OCI-LY1 (cell line): ENCODE results near the gene PER1.

Experiments used
- CTCF ChIP-seq: fragments of 200-600 bp; sonication (generic), shearing (Covaris generic); IDR thresholded peaks from 2 replicates; pipeline ENCODE4 v1.5.1; 2017; ENCODE audit warnings: mild to moderate bottlenecking, antibody characterized with exemption, low read length, moderate library complexity, mixed read lengths
- EZH2 ChIP-seq: fragments of 200-600 bp; sonication (generic), shearing (Covaris generic); IDR thresholded peaks from 2 replicates; pipeline ENCODE4 v1.8.0; 2017; ENCODE audit warnings: borderline replicate concordance, mixed run types, mild to moderate bottlenecking, antibody characterized with exemption, low read length, moderate library complexity, mixed read lengths

GRCh38 chr17:8143581-8144400 is 8.4 kb downstream of the PER1 start:
- TF ChIP-seq CTCF (no peak), EZH2 (no peak)
